HG03139 (cell line): ENCODE measurements around the gene FRMD6.
A peak's percentile ranks its signal among the peaks of the same experiment; 100 is the strongest.

Experiments
- ATAC-seq: cut with Tn5 transposase; IDR thresholded peaks from one replicate; pipeline ENCODE4 v1.9.1; 2021; ENCODE audit not compliant: unreplicated experiment

Gene FRMD6

DNA sequence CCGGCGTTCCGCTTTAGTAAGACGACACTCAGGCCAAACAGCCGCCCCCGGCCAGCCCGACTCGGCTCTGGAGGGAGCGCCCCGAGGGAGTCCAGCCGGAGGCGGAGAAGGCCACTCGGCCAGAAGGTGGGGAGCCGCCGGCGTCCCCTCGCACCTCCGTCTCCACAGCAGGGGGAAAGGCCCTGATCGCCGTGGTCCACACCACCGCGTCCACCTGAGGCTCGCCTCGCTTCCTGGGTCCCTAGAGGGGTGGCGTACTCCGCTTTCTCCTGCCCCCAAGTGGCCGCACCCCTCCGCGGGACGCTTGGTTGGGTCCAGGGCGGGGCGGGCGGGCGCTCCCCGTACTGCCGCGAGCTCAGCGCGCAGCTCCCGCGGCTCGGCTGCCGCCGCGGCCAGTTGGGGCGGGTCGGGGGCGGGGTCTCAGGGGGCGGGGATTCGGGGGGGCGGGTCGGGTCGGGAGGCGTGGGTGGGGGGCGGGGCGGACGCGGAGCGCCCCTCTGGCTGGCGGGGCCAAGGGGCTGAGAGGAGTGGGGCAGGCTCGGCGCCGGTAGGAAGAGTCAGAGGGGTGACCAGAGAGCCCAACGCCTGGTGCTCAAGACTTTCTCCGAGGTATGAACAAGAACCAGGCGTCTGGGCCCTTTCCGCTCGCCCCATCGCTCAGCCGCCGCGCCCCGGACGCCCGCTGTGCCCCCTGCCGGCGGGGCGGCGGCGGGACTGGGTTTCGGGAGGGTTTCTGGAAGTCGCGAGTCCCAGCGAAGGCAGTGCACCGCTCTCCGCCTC, at the start of gene FRMD6:
Gene FRMD6 (plus strand): TSS at position 523 of the 780 bp plus-strand sequence. CDS start 37,927 bp downstream, outside the sequence.
- peak; percentile 73 for ATAC-seq

DNA sequence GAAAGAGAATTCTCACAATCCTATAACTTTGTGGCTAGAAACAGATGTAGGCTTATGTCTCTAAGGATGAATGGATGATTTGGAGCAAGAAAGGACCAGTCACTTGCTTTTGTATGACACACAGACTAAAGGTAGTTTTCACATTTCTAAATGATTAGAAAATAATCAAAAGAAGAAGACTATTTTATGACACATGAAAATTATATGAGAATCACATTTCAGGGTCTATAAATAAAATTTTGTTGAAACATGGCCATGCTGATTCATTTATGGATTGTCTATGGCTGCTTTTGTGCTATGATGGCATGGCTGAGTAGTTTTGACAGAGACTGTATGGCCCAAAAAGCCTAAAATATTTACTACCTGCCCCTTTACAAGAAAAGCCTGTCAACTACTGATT, 49.4 kb upstream of the FRMD6 start:
- ATAC-seq = no peak

DNA sequence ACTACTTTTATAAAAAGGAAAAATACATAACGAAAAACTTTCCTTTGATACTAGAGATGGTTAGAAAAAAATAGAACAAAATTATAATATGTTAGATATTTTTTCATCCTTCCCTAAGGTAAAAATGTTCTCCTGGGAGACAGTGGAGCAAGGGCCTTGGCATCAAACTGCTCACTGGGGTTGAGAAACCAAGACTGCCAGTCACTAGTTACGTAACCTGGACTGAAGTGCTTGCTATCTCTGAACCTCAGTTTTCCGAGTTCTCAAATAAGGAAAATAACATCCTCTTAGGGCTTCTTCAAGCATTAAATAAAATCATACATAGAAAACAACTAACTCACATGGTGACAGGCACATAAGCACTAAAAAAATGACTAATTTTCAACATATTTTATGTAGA, 48.2 kb upstream of the FRMD6 start:
- no peak for ATAC-seq

DNA sequence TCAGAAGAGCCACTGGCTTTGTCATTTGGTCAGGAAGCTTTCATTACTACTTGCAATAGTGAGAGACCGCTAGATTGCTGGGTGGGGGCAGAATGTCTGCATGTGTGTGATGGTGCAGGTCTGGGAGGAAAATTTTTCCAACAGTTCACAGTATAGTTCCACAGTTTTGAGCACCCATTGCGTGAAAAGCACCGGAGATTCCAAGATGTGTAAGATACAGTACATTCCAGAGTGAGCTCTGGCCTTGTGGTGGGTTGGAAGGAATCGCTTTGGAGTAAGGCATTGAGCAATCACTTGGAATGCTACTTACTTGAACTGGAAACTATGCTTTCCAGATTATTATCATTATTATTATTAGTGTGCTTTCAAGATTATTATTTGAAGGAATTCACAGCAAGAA, 47.6 kb upstream of the FRMD6 start:
- no peak for ATAC-seq

DNA sequence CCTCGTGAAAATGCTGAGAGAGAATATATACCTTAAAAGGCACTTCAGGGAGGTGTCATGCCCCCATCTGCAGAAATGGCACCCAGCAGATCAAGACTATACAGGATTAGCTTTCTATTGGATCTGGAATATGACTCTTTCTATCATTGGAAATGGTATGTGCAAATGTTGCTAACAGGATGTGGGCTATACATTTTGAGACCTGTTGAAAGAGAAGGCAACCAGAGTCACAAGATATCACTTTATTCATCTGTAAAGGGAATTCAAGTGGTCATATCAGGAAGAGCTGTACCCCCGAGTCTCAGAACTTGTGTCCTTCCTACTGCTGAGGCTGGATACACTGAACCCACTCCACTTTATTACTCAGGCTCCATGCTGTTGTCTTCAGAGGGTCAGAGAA, 46.1 kb upstream of the FRMD6 start:
- ATAC-seq = no peak

DNA sequence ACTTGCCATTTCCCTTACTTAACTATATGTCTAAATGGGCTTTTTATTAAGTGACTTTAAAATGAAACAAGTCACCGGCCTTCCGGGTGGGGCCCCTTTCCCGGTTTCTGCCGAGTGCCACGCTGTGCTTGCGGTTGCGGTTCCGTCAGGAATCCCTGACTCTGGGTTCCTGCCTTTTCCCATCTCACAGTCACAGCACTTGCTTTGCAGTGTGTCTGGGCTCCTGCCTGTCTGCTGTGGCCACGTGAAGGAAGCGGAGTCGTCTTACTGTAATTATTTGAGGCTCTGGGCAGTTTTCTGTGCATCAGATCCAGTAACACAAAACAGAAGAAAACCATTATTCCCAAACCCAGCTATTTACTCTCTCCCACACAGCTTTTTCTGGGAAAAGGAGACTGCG, 44.0 kb upstream of the FRMD6 start:
- ATAC-seq = no peak

DNA sequence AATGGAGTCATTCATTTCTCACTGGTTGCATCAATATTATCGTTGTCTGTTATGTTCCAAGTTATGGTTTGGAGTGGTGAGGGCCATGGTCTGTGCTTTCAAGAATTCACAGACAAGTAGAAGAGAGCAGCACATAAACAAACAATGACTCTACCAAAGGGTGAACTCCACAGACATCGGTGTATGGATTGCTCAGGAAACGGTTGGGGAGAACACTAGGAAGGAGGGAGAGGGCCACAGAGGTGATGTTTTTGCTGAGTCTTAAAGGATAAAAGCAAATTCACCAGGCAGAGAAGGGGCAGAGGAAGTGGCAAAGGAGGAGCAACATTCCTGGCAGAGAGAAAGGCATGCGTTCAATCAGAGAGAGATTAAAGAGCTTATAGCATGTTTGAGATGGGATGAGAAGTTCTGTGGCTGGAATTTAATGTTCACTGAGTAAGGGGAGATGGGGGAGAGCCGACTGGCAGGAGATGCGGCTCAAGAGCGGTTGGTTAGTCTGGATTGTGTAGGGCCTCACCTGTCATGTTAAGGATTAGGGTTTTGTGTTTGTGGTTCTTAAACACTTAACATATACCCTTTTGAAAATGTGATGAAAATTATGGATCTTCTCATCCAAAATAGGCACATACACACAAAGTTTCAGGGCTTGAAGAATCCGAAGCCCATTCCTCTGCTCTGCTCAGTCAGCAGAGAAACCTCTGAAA, 42.3 kb upstream of the FRMD6 start:
- no peak for ATAC-seq

DNA sequence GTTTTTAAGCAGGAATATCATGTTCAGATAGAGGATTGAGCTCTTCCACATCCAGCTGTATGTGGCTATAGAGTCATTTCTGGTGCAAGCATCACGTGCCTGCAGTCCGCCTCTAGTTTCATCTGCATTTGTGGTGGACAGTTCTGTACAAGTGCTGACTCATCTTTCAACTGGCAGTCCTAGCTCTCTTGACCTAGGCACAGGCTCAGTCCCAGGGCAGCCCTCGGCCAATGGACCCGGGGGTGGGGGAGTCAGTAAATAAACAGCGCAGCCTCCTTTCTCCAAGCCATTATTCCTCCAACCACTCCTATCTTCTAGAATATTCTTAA, 41.8 kb upstream of the FRMD6 start:
- no peak for ATAC-seq

DNA sequence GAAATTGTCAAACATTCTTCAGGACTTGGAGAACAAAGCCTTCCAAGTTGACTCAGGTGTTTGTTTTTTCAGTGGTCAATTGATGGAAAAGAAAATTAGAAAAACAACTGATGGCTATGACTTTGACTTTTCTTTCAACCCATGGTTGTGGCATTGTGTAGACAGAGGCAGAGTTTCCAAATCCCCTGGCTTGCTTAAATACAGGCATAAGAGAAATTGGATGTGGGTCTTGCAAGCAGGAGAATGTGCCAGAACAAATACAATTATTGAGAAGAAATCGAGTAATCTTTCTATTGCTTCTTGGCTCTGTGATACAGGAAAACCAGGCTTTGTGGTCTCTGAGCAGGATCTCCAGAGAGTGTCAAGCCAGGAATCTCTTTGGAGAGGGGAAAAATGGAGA, 40.9 kb upstream of the FRMD6 start:
- no peak for ATAC-seq

DNA sequence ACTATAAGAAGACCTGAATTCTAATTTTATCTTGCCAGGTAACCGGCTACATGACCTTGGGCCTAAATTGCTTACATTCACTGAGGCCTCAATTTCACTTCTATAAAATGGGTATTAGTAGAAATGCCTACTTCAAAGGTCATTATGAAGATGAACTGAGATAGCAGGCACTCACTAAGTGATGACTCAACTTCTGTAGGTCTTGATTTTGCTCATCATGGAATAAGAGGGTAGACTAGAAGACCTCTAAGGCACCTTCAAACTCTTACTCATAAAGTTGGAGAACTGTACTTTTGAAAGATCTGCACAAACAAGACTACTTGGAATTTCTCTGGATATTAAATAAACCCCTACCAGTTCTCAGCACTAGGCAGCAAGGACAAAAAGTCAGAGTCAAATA, 39.3 kb upstream of the FRMD6 start:
- ATAC-seq = no peak

DNA sequence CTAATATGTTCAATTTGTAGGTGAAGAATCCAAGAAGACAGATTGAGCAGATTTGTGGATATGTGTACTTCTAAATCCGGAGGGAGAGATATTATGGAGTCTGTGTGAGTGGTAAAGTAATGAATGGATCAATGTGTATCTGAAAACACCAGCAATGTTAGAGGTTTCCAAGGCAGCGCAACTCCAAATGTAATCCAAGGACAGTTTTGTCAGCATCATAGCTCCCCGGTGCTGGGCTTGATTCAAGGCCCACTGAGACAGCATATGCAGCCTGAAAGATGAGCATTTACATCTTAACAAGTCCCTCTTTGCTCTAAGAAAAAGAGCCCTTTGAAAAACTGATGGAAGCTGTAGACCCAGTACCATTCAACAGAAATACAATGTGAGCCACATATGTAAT, 38.3 kb upstream of the FRMD6 start:
- ATAC-seq = no peak

DNA sequence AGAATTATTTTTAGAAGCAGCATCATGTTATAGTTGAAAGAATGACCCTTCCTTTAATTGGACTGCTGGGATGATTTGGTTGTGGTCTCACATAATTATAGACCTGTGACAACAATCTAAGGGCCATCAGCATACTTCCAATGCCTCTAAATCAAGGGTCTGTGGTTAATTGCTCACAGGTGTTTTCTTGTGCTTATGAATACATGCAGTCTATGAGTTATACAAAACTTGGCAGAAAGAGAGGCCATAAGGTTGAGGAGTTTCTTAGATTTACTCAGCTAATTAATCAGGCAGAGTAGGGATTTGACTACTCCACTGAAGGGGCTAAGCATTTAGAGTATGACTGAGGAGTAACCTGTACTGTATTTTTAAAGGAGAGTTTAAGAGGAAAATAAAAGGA, 37.0 kb upstream of the FRMD6 start:
- ATAC-seq = no peak

DNA sequence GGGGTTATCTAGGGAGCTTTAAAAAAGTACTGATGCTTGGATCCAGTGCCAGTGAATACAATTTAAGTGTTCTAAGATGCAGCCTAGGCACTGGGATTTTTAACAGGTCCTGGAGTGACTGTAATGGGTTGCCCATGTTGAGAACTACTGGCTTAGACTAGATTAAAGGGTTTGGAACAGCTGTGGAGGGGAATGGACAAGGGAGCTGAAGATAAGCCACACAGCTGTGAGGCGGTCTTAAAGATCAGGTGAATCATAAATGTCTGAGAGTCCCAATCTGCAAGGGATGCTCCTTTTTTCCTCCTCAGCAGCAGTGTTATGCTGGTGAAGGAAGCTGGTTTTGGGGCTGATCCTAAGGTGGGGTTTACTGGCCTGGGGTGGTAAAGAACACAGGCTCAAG, 35.5 kb upstream of the FRMD6 start:
- ATAC-seq = no peak

DNA sequence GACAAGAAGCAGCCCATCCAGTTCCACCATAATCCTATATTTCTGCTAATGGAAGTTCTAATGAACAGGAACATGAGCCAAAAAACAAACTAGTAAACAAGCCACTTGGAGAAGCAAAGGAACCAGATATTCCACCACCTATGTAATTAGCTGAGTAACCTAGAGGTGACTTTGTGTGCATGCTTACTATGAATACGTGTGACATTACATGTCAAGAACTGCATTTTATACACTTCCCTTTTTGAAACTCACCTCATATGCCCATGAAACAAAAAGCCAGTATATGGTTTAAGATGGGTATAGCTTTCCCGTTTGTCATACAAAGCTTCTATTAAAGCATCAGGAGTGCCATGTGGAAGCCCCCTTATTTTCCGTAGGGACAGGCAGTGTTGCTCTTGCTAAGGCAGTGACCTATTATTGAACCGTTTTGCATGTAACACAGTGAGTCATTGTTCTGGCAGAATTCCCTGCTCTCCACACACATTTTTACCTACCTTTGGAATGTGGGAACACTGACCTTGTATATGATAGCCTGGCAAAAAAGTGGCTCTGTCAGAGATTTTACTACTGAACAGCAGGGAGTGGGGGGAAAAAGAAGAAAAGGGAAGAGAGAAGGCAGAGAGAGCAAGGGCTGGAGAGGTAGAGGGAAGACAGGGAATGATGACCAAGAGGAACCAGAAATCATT, 34.8 kb upstream of the FRMD6 start:
- no peak for ATAC-seq

DNA sequence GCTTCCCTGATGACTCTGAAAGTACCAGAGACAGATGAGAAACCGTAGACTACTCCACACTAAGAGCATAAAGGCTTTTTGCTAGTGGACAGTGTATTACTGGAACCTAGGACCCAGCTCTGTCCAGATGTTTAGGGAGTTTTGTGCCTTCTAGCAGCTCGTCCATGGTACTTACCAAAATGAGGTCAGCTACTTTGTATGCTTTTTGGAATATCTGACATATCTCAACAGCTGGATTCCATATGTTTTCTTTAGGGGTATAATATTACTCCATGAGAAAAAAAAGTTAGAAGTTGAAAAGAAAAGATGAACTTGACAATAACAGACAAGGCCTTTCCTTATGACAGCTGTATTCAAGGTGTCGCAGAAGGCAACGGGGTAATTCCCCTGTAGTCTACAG, 32.1 kb upstream of the FRMD6 start:
- ATAC-seq = no peak

DNA sequence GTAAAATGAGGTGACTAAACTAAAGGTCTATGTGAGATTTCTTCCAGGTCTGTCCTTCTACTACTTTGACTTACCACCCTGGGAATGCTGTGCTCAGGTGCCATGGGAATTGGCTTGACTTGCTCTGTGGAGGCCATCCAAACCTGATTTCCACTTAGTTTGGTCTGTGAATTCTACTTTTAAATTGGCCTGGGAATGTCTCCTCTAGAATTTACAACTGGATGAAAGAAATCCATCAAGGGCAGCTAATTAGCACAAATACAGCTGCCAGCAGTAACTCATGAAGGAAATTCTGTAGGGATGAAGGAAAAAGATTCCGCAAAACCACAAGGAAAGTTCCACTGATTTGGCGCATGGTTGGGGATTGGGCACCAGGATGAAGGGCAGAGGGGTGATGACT, 31.7 kb upstream of the FRMD6 start:
- no peak for ATAC-seq

DNA sequence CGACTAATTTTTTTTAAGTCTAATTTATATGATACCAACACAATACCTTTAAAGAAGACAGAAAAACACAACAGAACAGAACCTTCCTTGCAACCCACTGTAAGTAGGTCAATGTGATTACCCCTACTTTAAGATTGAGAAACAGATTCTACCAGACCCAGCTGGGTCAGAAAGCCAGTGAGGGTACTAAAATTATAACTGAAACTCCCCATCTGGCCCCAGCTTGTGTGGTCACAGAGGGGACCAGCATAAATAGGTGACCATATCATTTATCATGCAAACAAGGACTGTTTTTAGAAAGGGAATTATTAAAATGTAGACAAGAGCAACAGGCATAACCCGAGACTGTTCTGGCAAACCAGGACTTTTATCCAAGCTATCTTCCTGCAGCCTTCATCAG, 30.1 kb upstream of the FRMD6 start:
- ATAC-seq = no peak

DNA sequence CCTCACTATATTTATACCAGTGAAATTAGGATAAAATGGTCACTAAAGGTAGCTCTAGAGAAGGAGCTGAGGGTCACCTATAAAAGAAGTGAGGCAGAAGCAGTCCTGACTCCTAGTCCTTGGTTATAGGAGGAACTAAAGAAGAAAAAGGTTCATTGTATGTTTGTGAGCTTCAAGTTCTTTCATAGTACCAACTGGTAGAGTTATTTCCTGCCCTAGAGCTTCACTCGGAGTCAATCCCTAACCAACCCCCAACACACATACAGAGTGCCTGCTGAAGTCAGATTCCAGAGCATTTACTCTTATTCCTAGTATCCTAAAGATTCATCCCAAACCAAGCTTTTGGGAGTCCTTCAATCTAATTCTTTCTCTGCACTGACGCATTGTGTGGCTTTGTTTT, 29.3 kb upstream of the FRMD6 start:
- no peak for ATAC-seq

DNA sequence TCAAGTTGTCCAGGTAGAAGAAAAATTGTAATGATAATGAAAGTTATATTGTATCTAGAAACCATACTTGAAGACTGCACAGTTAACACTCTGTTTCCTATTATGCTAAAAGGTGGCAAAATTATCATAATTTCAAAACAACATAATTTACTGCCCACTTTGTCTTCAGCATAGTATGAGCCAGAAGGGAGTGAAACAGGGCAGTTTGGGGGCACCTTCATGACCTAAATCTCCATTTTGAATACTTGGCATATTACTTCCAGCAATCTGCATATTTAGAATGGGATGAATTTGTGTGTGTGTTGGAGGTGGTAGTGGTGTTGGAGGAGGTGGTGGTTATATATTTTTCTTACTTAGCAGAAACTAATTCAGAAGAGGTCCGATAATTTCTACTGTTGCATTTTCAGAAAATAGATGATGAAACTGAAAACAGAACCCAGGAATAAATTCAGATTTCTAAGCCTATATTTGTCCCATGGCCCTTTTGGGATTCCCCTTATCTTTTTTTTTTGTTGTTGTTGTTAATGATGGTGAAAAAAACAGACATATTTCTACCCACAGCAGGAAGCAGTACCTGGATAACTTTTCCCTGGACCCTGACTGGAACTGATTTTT, 26.6 kb upstream of the FRMD6 start:
- ATAC-seq = no peak

DNA sequence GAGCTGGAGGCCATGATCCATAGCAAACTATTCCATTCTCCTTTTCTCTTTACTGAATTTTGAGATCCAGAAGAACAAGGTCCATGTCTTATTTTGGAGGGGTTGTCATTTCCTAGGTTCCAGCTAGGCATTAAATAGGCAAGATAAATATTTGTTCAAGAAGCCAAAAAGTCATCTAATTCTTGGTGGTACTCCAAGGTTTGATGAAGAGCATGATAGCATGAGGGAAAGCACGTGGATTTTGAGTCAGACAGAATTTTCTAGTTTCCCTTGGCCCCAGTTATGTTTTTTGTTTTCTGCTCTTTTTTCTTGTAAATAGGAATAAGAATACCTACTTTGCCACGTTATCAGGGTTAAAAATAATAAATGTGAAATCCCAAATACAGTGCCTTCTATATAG, 25.5 kb upstream of the FRMD6 start:
- ATAC-seq = no peak

DNA sequence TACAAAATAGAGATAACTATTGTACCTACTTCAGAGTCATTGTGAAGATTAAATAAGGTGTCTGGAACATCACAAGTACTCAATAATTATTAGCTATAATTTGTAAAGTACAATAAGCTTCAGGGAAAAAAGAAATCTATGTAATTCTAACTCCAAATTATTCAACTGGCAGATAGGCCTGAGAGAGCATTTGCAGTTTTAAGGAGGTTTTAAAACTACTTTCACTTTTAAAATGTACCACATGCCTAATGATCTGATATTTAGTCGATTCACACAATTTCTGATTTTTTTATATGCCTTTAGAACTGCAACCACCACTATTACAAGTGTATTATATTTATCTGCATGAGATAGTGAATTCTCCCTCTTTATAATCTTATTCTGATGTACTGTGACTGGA, 24.9 kb upstream of the FRMD6 start:
- no peak for ATAC-seq

DNA sequence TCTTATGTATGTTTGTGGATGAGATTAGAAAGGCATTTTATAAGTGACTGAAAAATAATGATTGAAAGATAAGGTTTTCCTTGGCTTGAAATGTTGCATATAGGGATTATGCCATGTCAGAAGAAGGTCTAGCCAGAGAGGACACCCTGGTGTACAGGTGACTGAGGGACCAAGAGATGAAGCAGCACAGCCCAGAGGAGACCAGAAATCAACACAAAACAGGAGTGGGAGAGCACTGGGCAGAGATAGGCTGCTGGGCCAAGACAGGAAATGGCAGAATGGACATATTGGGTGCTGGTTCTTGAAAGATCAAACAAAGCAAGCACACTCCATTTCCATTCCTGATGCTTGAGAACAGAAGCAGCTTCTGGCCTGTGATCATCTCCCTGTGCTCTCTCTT, 24.4 kb upstream of the FRMD6 start:
- no peak for ATAC-seq
